Fibroblast of lung (primary cell): ENCODE results near the gene ISY1. TPM values are rescaled to one million over a fixed set of nuclear protein-coding genes. Genes with fewer than 3 reads are reported as not detected.

ENCODE experiments used
- DNase-seq, 2 donors: peaks; one replicate each; pipeline versions ENCODE4 v3.0.0 to v3.0.0-alpha.2; 2010; ENCODE audit warnings: low read depth in 2 of 2
- H2AFZ ChIP-seq: 2 replicates; pipeline ENCODE4 v1.5.1; 2012; ENCODE audit warnings: low read length, control low read depth, inconsistent platforms
- H3K27ac ChIP-seq: 2 replicates; pipeline ENCODE4 v1.5.1; 2011; ENCODE audit warnings: low read length, control low read depth; ENCODE audit not compliant: insufficient read depth
- H3K27me3 ChIP-seq: 2 replicates; pipeline ENCODE4 v1.5.1; 2011; ENCODE audit warnings: mild to moderate bottlenecking, low read length; ENCODE audit not compliant: control insufficient read depth, insufficient read depth
- H3K36me3 ChIP-seq: 2 replicates; pipeline ENCODE4 v1.5.1; 2011; ENCODE audit warnings: low read length; ENCODE audit not compliant: control insufficient read depth, insufficient read depth
- H3K4me1 ChIP-seq: 2 replicates; pipeline ENCODE4 v1.5.1; 2011; ENCODE audit warnings: low read length; ENCODE audit not compliant: control insufficient read depth, insufficient read depth; ENCODE audit errors: extremely low read depth
- H3K4me2 ChIP-seq: 2 replicates; pipeline ENCODE4 v1.5.1; 2011; ENCODE audit warnings: low read length, control low read depth; ENCODE audit not compliant: insufficient read depth; ENCODE audit errors: extremely low read depth
- H3K4me3 ChIP-seq, 4 experiments: fragments of 200-600 bp in 1 of 4; sonication (generic) in 1 of 4; replicated peaks in 1 of 4; 2 replicates each; pipeline ENCODE4 v1.5.1; 2011 to 2016; ENCODE audit warnings: low read length in 4 of 4, low read depth in 3 of 4, mild to moderate bottlenecking in 3 of 4, control low read depth in 2 of 4, inconsistent platforms in 1 of 4, mixed read lengths in 1 of 4; ENCODE audit not compliant: insufficient read depth in 1 of 4; ENCODE audit errors: control extremely low read depth in 1 of 4
- H3K79me2 ChIP-seq: 2 replicates; pipeline ENCODE4 v1.5.1; 2012; ENCODE audit warnings: mild to moderate bottlenecking, low read length, inconsistent platforms; ENCODE audit not compliant: control insufficient read depth, insufficient read depth
- H3K9ac ChIP-seq: 2 replicates; pipeline ENCODE4 v1.5.1; 2011; ENCODE audit warnings: mild to moderate bottlenecking, low read length, control low read depth; ENCODE audit not compliant: insufficient read depth
- H3K9me3 ChIP-seq: 2 replicates; pipeline ENCODE4 v1.5.1; 2012; ENCODE audit warnings: low read depth, low read length; ENCODE audit not compliant: control insufficient read depth, insufficient read depth
- H4K20me1 ChIP-seq: 2 replicates; pipeline ENCODE4 v1.5.1; 2011; ENCODE audit warnings: low read length; ENCODE audit not compliant: control insufficient read depth, insufficient read depth; ENCODE audit errors: extremely low read depth
- EZH2 ChIP-seq: IDR thresholded peaks from 2 replicates; pipeline ENCODE4 v1.5.1; 2012; ENCODE audit warnings: low read length, control low read depth, mild to moderate bottlenecking; ENCODE audit errors: missing control alignments
- polyA plus RNA-seq, 2 donors: library from polyadenylated mRNA; depleted of rRNA in 1 of 2; stranded (reverse) in 1 of 2; unstranded in 1 of 2; fragments of >200 nt; gene quantifications; 2 replicates each; pipeline ENCODE4 v1.2.1, GENCODE V29; 2011 to 2012; ENCODE audit warnings: missing spikeins in 1 of 2
- total RNA-seq: library from RNA; depleted of rRNA; stranded (reverse); fragments of >200 nt; gene quantifications from 2 replicates; pipeline ENCODE4 v1.2.1, GENCODE V29; 2014
- TF ChIP-seq, protein P1 (sequence below), 2 donors: IDR thresholded peaks in 1 of 2; conservative IDR thresholded peaks in 1 of 2; 1 replicate in 1 of 2; 2 replicates in 1 of 2; pipeline ENCODE4 v1.5.1; 2011 to 2012; ENCODE audit warnings: low read length in 2 of 2, control low read depth in 1 of 2, inconsistent platforms in 1 of 2, low read depth in 1 of 2, mild to moderate bottlenecking in 1 of 2

ISY1 gene
- total and polyA plus RNA-seq, 2 donors (not counting 1 experiment from before 2014, with no cell fraction given) = 34.8 to 39.6 TPM

DNA sequence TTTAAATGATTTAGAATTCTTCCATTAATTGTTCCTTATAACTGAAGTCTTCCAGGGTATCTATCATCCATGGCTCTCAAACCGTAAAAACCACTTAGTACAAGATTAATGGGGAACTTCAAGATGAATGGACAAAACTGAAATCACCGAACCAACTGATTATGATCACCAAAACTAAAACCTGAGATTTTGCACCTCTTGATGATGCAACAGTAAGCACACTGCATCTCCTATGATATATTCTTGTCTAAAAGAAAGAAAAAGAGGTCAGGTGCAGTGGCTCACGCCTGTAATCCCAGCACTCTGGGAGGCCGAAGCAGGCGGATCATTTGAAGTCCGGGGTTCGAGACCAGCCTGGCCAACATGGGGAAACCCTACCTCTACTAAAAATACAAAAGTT is 3.6 kb upstream of the ISY1 start:
- H3K36me3 ChIP-seq = peaks cover 7% of the 10 kb centered on the region
- no peak overlapping the region for H3K9ac ChIP-seq
- H4K20me1 ChIP-seq = no peaks in the 10 kb centered on the region
- no peak overlapping the region for H3K4me3 ChIP-seq
- DNase-seq = no peak
- TF ChIP-seq, protein P1, sequence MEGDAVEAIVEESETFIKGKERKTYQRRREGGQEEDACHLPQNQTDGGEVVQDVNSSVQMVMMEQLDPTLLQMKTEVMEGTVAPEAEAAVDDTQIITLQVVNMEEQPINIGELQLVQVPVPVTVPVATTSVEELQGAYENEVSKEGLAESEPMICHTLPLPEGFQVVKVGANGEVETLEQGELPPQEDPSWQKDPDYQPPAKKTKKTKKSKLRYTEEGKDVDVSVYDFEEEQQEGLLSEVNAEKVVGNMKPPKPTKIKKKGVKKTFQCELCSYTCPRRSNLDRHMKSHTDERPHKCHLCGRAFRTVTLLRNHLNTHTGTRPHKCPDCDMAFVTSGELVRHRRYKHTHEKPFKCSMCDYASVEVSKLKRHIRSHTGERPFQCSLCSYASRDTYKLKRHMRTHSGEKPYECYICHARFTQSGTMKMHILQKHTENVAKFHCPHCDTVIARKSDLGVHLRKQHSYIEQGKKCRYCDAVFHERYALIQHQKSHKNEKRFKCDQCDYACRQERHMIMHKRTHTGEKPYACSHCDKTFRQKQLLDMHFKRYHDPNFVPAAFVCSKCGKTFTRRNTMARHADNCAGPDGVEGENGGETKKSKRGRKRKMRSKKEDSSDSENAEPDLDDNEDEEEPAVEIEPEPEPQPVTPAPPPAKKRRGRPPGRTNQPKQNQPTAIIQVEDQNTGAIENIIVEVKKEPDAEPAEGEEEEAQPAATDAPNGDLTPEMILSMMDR (conservative IDR thresholded peaks at IDR 0.05 in 1 of 2, IDR thresholded peaks at IDR 0.05 in 1 of 2; ENCODE audit: low read depth in 1 of 2, low read length in 2 of 2) = no peak
- no peak for TF ChIP-seq EZH2
- H3K27me3 ChIP-seq = no peaks in the 10 kb centered on the region
- H3K27ac ChIP-seq = no peak overlapping the region
- H3K4me2 ChIP-seq = no peak overlapping the region
- peaks cover 4% of the 10 kb centered on the region for H3K4me1 ChIP-seq
- peaks cover 10% of the 10 kb centered on the region for H3K79me2 ChIP-seq
- no peaks in the 10 kb centered on the region for H3K9me3 ChIP-seq
- no peak overlapping the region for H2AFZ ChIP-seq

DNA sequence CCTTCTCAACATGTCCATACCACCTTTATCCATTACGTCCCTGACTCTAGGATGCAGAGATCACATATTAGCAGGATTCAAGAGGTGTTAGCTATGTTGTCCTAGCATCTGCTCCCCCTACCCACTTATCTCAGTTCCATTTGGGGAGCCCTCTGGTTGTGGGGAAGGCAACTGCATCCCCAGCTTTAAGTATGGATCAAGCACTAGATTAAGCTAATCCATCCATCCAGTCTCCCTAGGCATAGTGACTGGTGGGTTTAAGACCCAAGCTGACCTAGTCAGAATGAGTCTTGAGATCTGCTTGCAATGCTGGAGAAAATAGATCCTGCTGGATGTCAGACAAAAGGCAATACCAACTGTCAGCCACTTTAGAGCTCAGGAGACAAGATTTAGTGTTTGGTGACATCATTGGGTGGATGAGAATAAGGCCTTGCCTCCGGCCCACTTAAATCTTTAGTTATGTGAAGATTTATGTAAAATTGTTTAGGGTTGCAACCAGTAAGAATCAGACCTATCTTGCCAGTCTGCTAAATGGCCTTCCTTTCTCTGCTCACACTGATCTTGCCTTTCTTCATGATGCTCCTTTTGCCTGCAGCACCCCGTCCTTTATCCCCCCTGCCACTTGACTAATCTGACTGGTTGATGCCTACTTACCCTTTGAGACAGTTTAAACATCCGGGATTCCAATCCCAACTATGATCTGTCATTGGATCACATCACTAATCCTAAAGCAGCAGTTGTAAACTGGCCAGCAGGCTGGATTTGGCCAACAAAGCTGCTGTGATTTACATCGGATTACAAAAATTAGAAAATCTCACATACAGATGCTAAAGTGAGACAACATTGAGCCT is 2.1 kb upstream of the ISY1 start:
- Histone ChIP-seq H2AFZ (no peak overlapping the region), H3K27ac (peak overlapping the region; percentile 12), H3K79me2 (peaks cover 20% of the 10 kb centered on the region), H3K4me2 (peak overlapping the region; percentile 46), H3K27me3 (no peaks in the 10 kb centered on the region), H3K9ac (no peak overlapping the region), H3K4me1 (peaks cover 7% of the 10 kb centered on the region), H3K9me3 (no peaks in the 10 kb centered on the region), H4K20me1 (no peaks in the 10 kb centered on the region), H3K36me3 (peaks cover 7% of the 10 kb centered on the region), H3K4me3 (no peak overlapping the region)
- DNase-seq = peak in 1 of 2 donors; percentile 16
- TF ChIP-seq EZH2 = no peak
- TF ChIP-seq, protein P1 (conservative IDR thresholded peaks at IDR 0.05 in 1 of 2, IDR thresholded peaks at IDR 0.05 in 1 of 2; ENCODE audit: low read depth in 1 of 2, low read length in 2 of 2) = peak; percentile 16 to 40

DNA sequence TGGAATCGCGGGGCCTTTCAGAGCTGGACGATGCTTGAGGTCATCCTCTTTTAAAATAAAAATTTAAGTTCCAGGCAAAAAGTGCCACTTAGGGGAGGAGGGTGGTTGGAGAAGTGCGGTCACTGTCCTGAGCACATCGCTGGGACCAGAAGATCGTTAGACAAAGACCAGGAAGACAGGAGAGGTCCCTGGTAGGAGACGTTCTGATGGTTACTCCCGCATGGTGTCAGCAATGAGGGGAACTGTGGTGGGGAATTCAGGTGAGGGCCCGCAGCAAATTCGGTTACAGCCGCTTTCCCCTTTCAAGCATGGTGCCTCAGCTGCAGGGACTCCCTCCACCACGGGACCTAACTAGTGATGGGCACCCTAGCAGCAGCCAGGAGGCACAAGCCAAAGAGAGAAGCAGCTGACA is 1.0 kb upstream of the ISY1 start:
- DNase-seq = peak; percentile 14 to 16
- no peak overlapping the region for H2AFZ ChIP-seq
- no peaks in the 10 kb centered on the region for H4K20me1 ChIP-seq
- H3K9ac ChIP-seq = peak overlapping the region; percentile 92
- peak overlapping the region; percentile 98 for H3K27ac ChIP-seq
- H3K4me1 ChIP-seq = peaks cover 7% of the 10 kb centered on the region
- H3K36me3 ChIP-seq = no peaks in the 10 kb centered on the region
- no peaks in the 10 kb centered on the region for H3K9me3 ChIP-seq
- TF ChIP-seq EZH2 = no peak
- TF ChIP-seq, protein P1 (conservative IDR thresholded peaks at IDR 0.05 in 1 of 2, IDR thresholded peaks at IDR 0.05 in 1 of 2; ENCODE audit: low read depth in 1 of 2, low read length in 2 of 2) = no peak
- H3K4me3 ChIP-seq = peak overlapping the region; percentile 54 to 99 (median 95)
- peak overlapping the region; percentile 44 for H3K4me2 ChIP-seq
- H3K27me3 ChIP-seq = no peaks in the 10 kb centered on the region
- H3K79me2 ChIP-seq = peaks cover 20% of the 10 kb centered on the region
